Posterior cingulate gyrus (tissue), 11 donors: ENCODE measurements around the gene PLIN3.
A peak's percentile ranks its signal among the peaks of the same experiment; 100 is the strongest.
"Not testable (repeated sequence)": the region's sequence is repeated elsewhere in the genome, so short reads cannot be mapped to it uniquely, and the experiment has no call there.

Source experiments
- DNase-seq, 10 donors: peaks; one replicate each; pipeline versions ENCODE4 v3.0.0 to v3.0.0-alpha.2; 2020 to 2021; ENCODE audit warnings: mixed read lengths in 3 of 10
- intact Hi-C: fragments of 100-400 bp; cut with DNase I; formaldehyde crosslinking; loops from one replicate; pipeline ENCODE4 v1.15.1; 2023

PLIN3 gene

GRCh38 chr19:4867534-4868285, at the start of gene PLIN3:
Gene PLIN3 (minus strand): TSS chr19:4867667. CDS start chr19:4861394, 6,273 bp downstream.
- peak; percentile 83 to 98 (median 92) for DNase-seq
- intact Hi-C loops = no loop called here

GRCh38 chr19:4916292-4917082, 49.0 kb upstream of the PLIN3 start:
- intact Hi-C loops = no loop called here
- peak in 1 of 10 donors; percentile 83 for DNase-seq

- no peak for DNase-seq
- intact Hi-C loops = loop anchor here (5.0 kb wide), 1 partner anchor 117 kb away; no protein-coding TSS in a partner anchor
These were observed 47.5 kb upstream of the PLIN3 start for GRCh38 chr19:4914736-4915501.

GRCh38 chr19:4913996-4914735, 46.7 kb upstream of the PLIN3 start:
- DNase-seq = no peak
- intact Hi-C loops = loop anchor here (5.0 kb wide), 1 partner anchor 118 kb away; no protein-coding TSS in a partner anchor

GRCh38 chr19:4911786-4912672, 44.6 kb upstream of the PLIN3 start:
- DNase-seq = peak in 9 of 10 donors; percentile 27 to 92 (median 72)
- intact Hi-C loops = loop anchor here (1.0 to 5.0 kb wide), 3 partner anchors 39 to 120 kb away; no protein-coding TSS in a partner anchor

GRCh38 chr19:4911314-4911713, 43.8 kb upstream of the PLIN3 start:
- DNase-seq = peak in 1 of 10 donors; percentile 17

GRCh38 chr19:4910594-4911281, 43.3 kb upstream of the PLIN3 start:
- intact Hi-C loops = loop anchor here (2.0 to 5.0 kb wide), 2 partner anchors 38 to 122 kb away; no protein-coding TSS in a partner anchor
- peak in 4 of 10 donors; percentile 8 to 80 (median 26) for DNase-seq

More at GRCh38 chr19:4911314-4911713, 43.8 kb upstream of the PLIN3 start:
- intact Hi-C loops = loop anchor here (2.0 to 5.0 kb wide), 2 partner anchors 39 to 121 kb away; no protein-coding TSS in a partner anchor

- intact Hi-C loops = loop anchor here (2.0 to 5.0 kb wide), 3 partner anchors 37 to 122 kb away; partner anchors contain the start of gene KDM4B
- peak; percentile 78 to 99 (median 93) for DNase-seq
These were observed 42.6 kb upstream of the PLIN3 start for GRCh38 chr19:4909897-4910593.

- DNase-seq = peak in 1 of 10 donors; percentile 84
- intact Hi-C loops = loop anchor here (5.0 kb wide), 1 partner anchor 58 kb away; the partner anchor contains the start of gene KDM4B
These were observed 41.9 kb upstream of the PLIN3 start, which contains the start of gene UHRF1 for GRCh38 chr19:4909156-4909896. Gene UHRF1 (plus strand): TSS chr19:4909501. CDS start chr19:4910886, 1,385 bp downstream.

GRCh38 chr19:4908781-4909155, 41.3 kb upstream of the PLIN3 start:
- intact Hi-C loops = loop anchor here (5.0 kb wide), 1 partner anchor 59 kb away; the partner anchor contains the start of gene KDM4B
- no peak for DNase-seq

GRCh38 chr19:4908360-4908759, 40.9 kb upstream of the PLIN3 start:
- DNase-seq = no peak
- intact Hi-C loops = loop anchor here (5.0 kb wide), 1 partner anchor 59 kb away; the partner anchor contains the start of gene KDM4B

- no peak for DNase-seq
- intact Hi-C loops = loop anchor here (5.0 kb wide), 1 partner anchor 60 kb away; the partner anchor contains the start of gene KDM4B
These were observed 39.5 kb upstream of the PLIN3 start for GRCh38 chr19:4906963-4907362.

GRCh38 chr19:4904481-4904880, 37.0 kb upstream of the PLIN3 start:
- intact Hi-C loops = no loop called here
- no peak for DNase-seq

GRCh38 chr19:4902796-4903195, 35.3 kb upstream of the PLIN3 start, which contains the start of gene ARRDC5:
Gene ARRDC5 (minus strand): TSS chr19:4902896. CDS start chr19:4902825, 71 bp downstream.
- intact Hi-C loops = no loop called here

GRCh38 chr19:4900879-4901278, 33.4 kb upstream of the PLIN3 start:
- DNase-seq, intact Hi-C loops: not testable (repeated sequence)

More at GRCh38 chr19:4902796-4903195, 35.3 kb upstream of the PLIN3 start, which contains the start of gene ARRDC5:
- DNase-seq = no peak

- no peak for DNase-seq
- intact Hi-C loops = no loop called here
These were observed 29.7 kb upstream of the PLIN3 start for GRCh38 chr19:4897146-4897545.
